H1 (cell line): ENCODE results near the gene TMEM144. TPM values are rescaled to one million over a fixed set of nuclear protein-coding genes. Genes with fewer than 3 reads are reported as not detected.

Experiments
- CTCF ChIA-PET: fragments of 300-600 bp; sonication (Branson Sonifier 250); formaldehyde crosslinking; loops from one replicate; lab custom pipeline; 2021; ENCODE audit not compliant: partially characterized antibody; lab: Charles Lee
- POLR2A ChIA-PET: fragments of 300-600 bp; sonication (Branson Sonifier 250); formaldehyde crosslinking; loops from one replicate; lab custom pipeline; 2021; ENCODE audit warnings: inconsistent platforms; ENCODE audit not compliant: partially characterized antibody; lab: Charles Lee
- DNase-seq, 2 experiments: peaks; one replicate each; pipeline versions ENCODE4 v3.0.0 to v3.0.0-alpha.2; 2010 to 2022; ENCODE audit warnings: low spot score in 2 of 2, low read depth in 1 of 2, mixed read lengths in 1 of 2
- FAIRE-seq: peaks from 2 replicates; lab custom pipeline; 2011; peaks lifted over from hg19 to GRCh38; lab: Jason Lieb, UNC
- H2AFZ ChIP-seq: 2 replicates; pipeline ENCODE4 v1.8.1; 2012; ENCODE audit warnings: low read length, inconsistent platforms
- H2AK5ac ChIP-seq: 2 replicates; pipeline ENCODE4 v1.6.1; 2013; ENCODE audit warnings: low read depth, low read length
- H2BK120ac ChIP-seq: replicated peaks from 2 replicates; pipeline ENCODE3; 2013; ENCODE audit warnings: low read depth, low read length, inconsistent platforms
- H2BK12ac ChIP-seq: 2 replicates; pipeline ENCODE4 v1.6.1; 2013; ENCODE audit warnings: low read depth, low read length
- H2BK15ac ChIP-seq: 2 replicates; pipeline ENCODE4 v1.6.1; 2013; ENCODE audit warnings: low read length
- H2BK20ac ChIP-seq: 2 replicates; pipeline ENCODE4 v1.6.1; 2013; ENCODE audit warnings: low read length
- H2BK5ac ChIP-seq: 2 replicates; pipeline ENCODE4 v1.6.1; 2013; ENCODE audit warnings: low read depth, low read length
- H3K14ac ChIP-seq: 2 replicates; pipeline ENCODE4 v1.6.1; 2013; ENCODE audit warnings: inconsistent platforms; ENCODE audit not compliant: insufficient read length
- H3K18ac ChIP-seq: 2 replicates; pipeline ENCODE4 v1.6.1; 2013; ENCODE audit warnings: low read length; ENCODE audit errors: extremely low read depth
- H3K23ac ChIP-seq: 2 replicates; pipeline ENCODE4 v1.6.1; 2013; ENCODE audit warnings: inconsistent platforms; ENCODE audit not compliant: insufficient read length
- H3K23me2 ChIP-seq: 2 replicates; pipeline ENCODE4 v1.6.1; 2013; ENCODE audit warnings: low read depth, low read length
- H3K27ac ChIP-seq: 2 replicates; pipeline ENCODE4 v1.6.1; 2011; ENCODE audit warnings: low read depth, low read length, inconsistent platforms
- H3K27me3 ChIP-seq, 4 experiments: replicated peaks in 1 of 4; 1 replicate in 1 of 4; 2 replicates in 3 of 4; pipeline versions ENCODE4 v1.6.1 to v1.8.1; 2011 to 2013; ENCODE audit warnings: low read length in 3 of 4, mild to moderate bottlenecking in 3 of 4, inconsistent platforms in 2 of 4, mixed read lengths in 2 of 4, moderate library complexity in 1 of 4; ENCODE audit not compliant: control insufficient read depth in 3 of 4, insufficient read depth in 3 of 4; ENCODE audit errors: extremely low read depth in 1 of 4
- H3K36me3 ChIP-seq, 4 experiments: 2 replicates each; pipeline versions ENCODE4 v1.6.1 to v1.8.1; 2011 to 2013; ENCODE audit warnings: mild to moderate bottlenecking in 4 of 4, low read length in 3 of 4, moderate library complexity in 2 of 4, control low read depth in 1 of 4, inconsistent platforms in 1 of 4; ENCODE audit not compliant: insufficient read depth in 4 of 4, control insufficient read depth in 2 of 4
- H3K4ac ChIP-seq: replicated peaks from 2 replicates; pipeline ENCODE3; 2013; ENCODE audit warnings: low read length, low read depth, mixed read lengths, inconsistent platforms; ENCODE audit not compliant: insufficient read length
- H3K4me1 ChIP-seq, 4 experiments: replicated peaks in 1 of 4; 1 replicate in 1 of 4; 2 replicates in 3 of 4; pipeline versions ENCODE4 v1.6.1 to v1.8.1; 2011 to 2013; ENCODE audit warnings: low read length in 3 of 4, inconsistent platforms in 2 of 4, mixed read lengths in 1 of 4; ENCODE audit not compliant: insufficient read depth in 4 of 4, control insufficient read depth in 3 of 4
- H3K4me2 ChIP-seq, 2 experiments: 2 replicates each; pipeline versions ENCODE4 v1.6.1 to v1.8.1; 2011 to 2013; ENCODE audit warnings: low read depth in 2 of 2, low read length in 2 of 2, control low read depth in 1 of 2, inconsistent platforms in 1 of 2, mild to moderate bottlenecking in 1 of 2; ENCODE audit not compliant: insufficient read depth in 1 of 2
- H3K4me3 ChIP-seq, 4 experiments: fragments of 200-600, 300-600 bp in 1 of 4; sonication (generic), shearing (Covaris generic), sonication (Bioruptor Twin) in 1 of 4; 2 replicates each; pipeline versions ENCODE4 v1.5.1 to v1.8.1; 2011 to 2016; ENCODE audit warnings: low read length in 4 of 4, low read depth in 3 of 4, control low read depth in 2 of 4, inconsistent platforms in 2 of 4, mild to moderate bottlenecking in 2 of 4, mixed read lengths in 1 of 4, moderate library complexity in 1 of 4; ENCODE audit not compliant: insufficient read depth in 2 of 4; ENCODE audit errors: extremely low read depth in 1 of 4
- H3K56ac ChIP-seq: replicated peaks from 2 replicates; pipeline ENCODE3; 2013; ENCODE audit warnings: low read depth, mild to moderate bottlenecking, mixed read lengths, low read length, inconsistent platforms; ENCODE audit not compliant: insufficient read length
- H3K79me1 ChIP-seq: 2 replicates; pipeline ENCODE4 v1.6.1; 2013; ENCODE audit warnings: low read depth, low read length, control low read depth
- H3K79me2 ChIP-seq, 2 experiments: 2 replicates each; pipeline versions ENCODE4 v1.6.1 to v1.8.1; 2012 to 2013; ENCODE audit warnings: low read length in 2 of 2, mild to moderate bottlenecking in 2 of 2, inconsistent platforms in 1 of 2; ENCODE audit not compliant: insufficient read depth in 2 of 2, control insufficient read depth in 1 of 2
- H3K9ac ChIP-seq, 4 experiments: replicated peaks in 1 of 4; 1 replicate in 1 of 4; 2 replicates in 3 of 4; pipeline versions ENCODE4 v1.6.1 to v1.8.1; 2011 to 2013; ENCODE audit warnings: low read depth in 3 of 4, low read length in 3 of 4, control low read depth in 2 of 4, mild to moderate bottlenecking in 2 of 4, moderate library complexity in 2 of 4, inconsistent platforms in 1 of 4; ENCODE audit errors: extremely low read depth in 1 of 4
- H3K9me3 ChIP-seq, 2 experiments: 2 replicates each; pipeline versions ENCODE4 v1.6.1 to v1.8.1; 2012 to 2013; ENCODE audit warnings: mild to moderate bottlenecking in 2 of 2, moderate library complexity in 2 of 2, control low read depth in 1 of 2, inconsistent platforms in 1 of 2, low read depth in 1 of 2, low read length in 1 of 2, mixed read lengths in 1 of 2; ENCODE audit not compliant: insufficient read depth in 2 of 2
- H4K20me1 ChIP-seq, 2 experiments: replicated peaks in 1 of 2; 2 replicates each; pipeline versions ENCODE3 to v1.8.1; 2011 to 2013; ENCODE audit warnings: inconsistent platforms in 2 of 2, low read length in 2 of 2, mild to moderate bottlenecking in 1 of 2; ENCODE audit not compliant: insufficient read depth in 2 of 2, control insufficient read depth in 1 of 2
- H4K5ac ChIP-seq: 2 replicates; pipeline ENCODE4 v1.6.1; 2013; ENCODE audit warnings: low read length, low read depth, mixed read lengths, inconsistent platforms; ENCODE audit not compliant: insufficient read length
- H4K8ac ChIP-seq: 2 replicates; pipeline ENCODE4 v1.8.0; 2013; ENCODE audit warnings: mild to moderate bottlenecking, moderate library complexity, low read length, inconsistent platforms; ENCODE audit not compliant: insufficient read depth; ENCODE audit errors: extremely low read depth
- H4K91ac ChIP-seq: replicated peaks from 2 replicates; pipeline ENCODE3; 2013; ENCODE audit warnings: low read length, mixed read lengths, inconsistent platforms; ENCODE audit not compliant: insufficient read length
- BCL11A ChIP-seq, 2 experiments: IDR thresholded peaks; one replicate each; pipeline ENCODE4 v1.6.1; 2011; ENCODE audit warnings: low read depth in 2 of 2, low read length in 2 of 2, mild to moderate bottlenecking in 2 of 2
- CREB1 ChIP-seq: IDR thresholded peaks from 2 replicates; pipeline ENCODE4 v1.6.1; 2012; ENCODE audit warnings: inconsistent platforms
- FOSL1 ChIP-seq: IDR thresholded peaks from 2 replicates; pipeline ENCODE4 v1.6.1; 2011; ENCODE audit warnings: mild to moderate bottlenecking, low read depth, low read length, moderate library complexity; ENCODE audit not compliant: insufficient read depth
- GABPA ChIP-seq: IDR thresholded peaks from 2 replicates; pipeline ENCODE4 v1.6.1; 2011; ENCODE audit warnings: mild to moderate bottlenecking, low read length, moderate library complexity, borderline replicate concordance; ENCODE audit not compliant: insufficient read depth
- HDAC2 ChIP-seq, 2 experiments: fragments of 300-600 bp in 1 of 2; sonication (generic) in 1 of 2; IDR thresholded peaks; 2 replicates each; pipeline ENCODE4 v1.6.1; 2011 to 2012; ENCODE audit warnings: low read depth in 2 of 2, low read length in 2 of 2, mild to moderate bottlenecking in 2 of 2, moderate library complexity in 2 of 2, borderline replicate concordance in 1 of 2, inconsistent platforms in 1 of 2
- HDAC6 ChIP-seq: IDR thresholded peaks from one replicate; pipeline ENCODE4 v1.7.1; 2012; ENCODE audit warnings: low read depth, mild to moderate bottlenecking, inconsistent platforms, low read length, moderate library complexity
- JUN ChIP-seq: IDR thresholded peaks from 2 replicates; pipeline ENCODE4 v1.6.1; 2011; ENCODE audit warnings: low read depth, mild to moderate bottlenecking, improper control_type of control experiment, low read length
- KDM5A ChIP-seq: fragments of 200-600 bp; IDR thresholded peaks from 2 replicates; pipeline ENCODE4 v1.7.1; 2012; ENCODE audit warnings: mild to moderate bottlenecking, low read length, inconsistent platforms, mixed read lengths
- MAFK ChIP-seq: IDR thresholded peaks from 2 replicates; pipeline ENCODE4 v1.6.1; 2012; ENCODE audit warnings: low read depth, mild to moderate bottlenecking, improper control_type of control experiment, low read length
- TAF7 ChIP-seq: optimal IDR thresholded peaks from 2 replicates; pipeline ENCODE3; 2011; ENCODE audit warnings: low read depth, mild to moderate bottlenecking, inconsistent platforms, low read length, moderate library complexity, borderline replicate concordance
- WGBS, 2 experiments: shearing (Covaris generic) in 1 of 2; methylation state at CpG; one replicate each; pipeline versions ENCODE4 v1.1.6 to v1.1.7; 2013 to 2015; ENCODE audit warnings: low lambda C conversion rate in 2 of 2, mixed read lengths in 2 of 2, inconsistent platforms in 1 of 2, low coverage in 1 of 2, missing lambda C conversion rate in 1 of 2; ENCODE audit not compliant: insufficient replicate concordance in 2 of 2, insufficient coverage in 1 of 2, insufficient read length in 1 of 2; ENCODE audit errors: extremely low coverage in 1 of 2, missing lambda C conversion rate in 1 of 2; 5-methylcytosine and 5-hydroxymethylcytosine counted together
- polyA plus RNA-seq, 7 experiments: library from polyadenylated mRNA; depleted of rRNA in 3 of 7; stranded (reverse) in 5 of 7; unstranded in 2 of 7; fragments of >200 nt in 5 of 7; fragments of 200-250 nt in 2 of 7; gene quantifications; 1 replicate in 5 of 7; 2 replicates in 1 of 7; 4 replicates in 1 of 7; pipeline versions ENCODE4 v1.2.1 to v1.2.3, GENCODE V29; 2011 to 2013; ENCODE audit warnings: missing spikeins in 2 of 7, mixed read lengths in 2 of 7
- total RNA-seq: library from RNA; stranded (reverse); fragmentation: NEBNext Ultra II Directional; extraction: Animal tissue kit (Norgen Biotek cat#: 25700); gene quantifications from 2 replicates; pipeline ENCODE4 v1.2.1, GENCODE V29; 2021

TMEM144 gene
- total and polyA plus RNA-seq, 2 of the 8 experiments (the other 6 are each of a cell fraction or from before 2014, with no cell fraction given): 1.9 to 2.6 TPM

GRCh38 chr4:158176108-158176507 is 34.2 kb upstream of the TMEM144 start:
- H2AK5ac ChIP-seq: no peak overlapping the region
- no peaks in the 10 kb centered on the region for H4K20me1 ChIP-seq
- no peak overlapping the region for H2BK5ac ChIP-seq
- no peak overlapping the region for H3K4me3 ChIP-seq
- FAIRE-seq: no peak
- no peak overlapping the region for H3K23ac ChIP-seq
- no peaks in the 10 kb centered on the region for H3K79me2 ChIP-seq
- no peaks in the 10 kb centered on the region for H3K79me1 ChIP-seq
- H2BK15ac ChIP-seq: no peak overlapping the region
- no peak overlapping the region for H3K4ac ChIP-seq
- H2BK12ac ChIP-seq: no peak overlapping the region
- no peaks in the 10 kb centered on the region for H3K9me3 ChIP-seq
- H3K4me2 ChIP-seq: no peak overlapping the region
- no peaks in the 10 kb centered on the region for H3K27me3 ChIP-seq
- no peaks in the 10 kb centered on the region for H3K36me3 ChIP-seq
- H3K9ac ChIP-seq: no peak overlapping the region
- no peak overlapping the region for H4K91ac ChIP-seq
- no peak overlapping the region for H3K14ac ChIP-seq
- H3K18ac ChIP-seq: no peak overlapping the region
- H2BK120ac ChIP-seq: no peak overlapping the region
- CTCF ChIA-PET: interaction anchor here (0.6 to 1.5 kb wide), 4 partner anchors 11 to 440 kb away, joined by 3 read pairs; no protein-coding TSS in a partner anchor
- H2AFZ ChIP-seq: no peak overlapping the region
- H4K8ac ChIP-seq: no peak overlapping the region
- H3K27ac ChIP-seq: no peak overlapping the region
- no peak overlapping the region for H2BK20ac ChIP-seq
- no peaks in the 10 kb centered on the region for H3K4me1 ChIP-seq
- H3K23me2 ChIP-seq: no peaks in the 10 kb centered on the region
- H3K56ac ChIP-seq: no peak overlapping the region
- WGBS, 2 experiments: 97% methylated on average over 2 of the region's 2 CpGs; no CpG with 5 or more reads in 1 of the 2 experiments
- POLR2A ChIA-PET: no interaction called here
- TF ChIP-seq TAF7 (no peak), MAFK (no peak), FOSL1 (no peak), JUN (no peak), BCL11A (IDR thresholded peaks at IDR 0.05; ENCODE audit: low read depth in 2 of 2, low read length in 2 of 2) (no peak), CREB1 (no peak), KDM5A (no peak), HDAC6 (no peak), GABPA (no peak), HDAC2 (IDR thresholded peaks at IDR 0.05; ENCODE audit: borderline replicate concordance in 1 of 2, low read depth in 2 of 2, low read length in 2 of 2) (no peak)
- DNase-seq: no peak
- H4K5ac ChIP-seq: no peak overlapping the region
